Stimulated activated effector memory CD8-positive, alpha-beta T cell treated with anti-CD3 and anti-CD28 coated beads, Interleukin-12 subunit alpha, Interleukin-12 subunit beta, amount 100 ng/mL, for 72 hours (primary cell): ENCODE results near the gene RPL7A.
A peak's percentile ranks its signal among the peaks of the same experiment; 100 is the strongest.
"Not testable (repeated sequence)": the region's sequence is repeated elsewhere in the genome, so short reads cannot be mapped to it uniquely, and the experiment has no call there.

ENCODE experiments used
- ATAC-seq: fragments of 150-1000 bp; cut with Tn5 transposase; 2 replicates; pipeline ENCODE4 v1.10.0; 2021
- DNase-seq, 2 donors: peaks; one replicate each; pipeline ENCODE4 v3.0.0; 2021 to 2022; ENCODE audit warnings: low spot score in 2 of 2
- H3K27ac Mint-ChIP-seq: one replicate; pipeline ENCODE4 v1.8.0; 2022; ENCODE audit warnings: mild to moderate bottlenecking, mixed read lengths
- H3K36me3 Mint-ChIP-seq: one replicate; pipeline ENCODE4 v1.8.0; 2022; ENCODE audit warnings: mild to moderate bottlenecking, mixed read lengths
- H3K4me1 Mint-ChIP-seq: one replicate; pipeline ENCODE4 v1.8.0; 2022; ENCODE audit warnings: mixed read lengths
- H3K4me3 Mint-ChIP-seq: one replicate; pipeline ENCODE4 v1.8.0; 2022; ENCODE audit warnings: mild to moderate bottlenecking, mixed read lengths
- H3K9me3 Mint-ChIP-seq: one replicate; pipeline ENCODE4 v1.8.0; 2022; ENCODE audit warnings: mixed read lengths

RPL7A gene

GRCh38 chr9:133379153-133380086 is 31.4 kb downstream of the RPL7A start:
- ATAC-seq (no peak), DNase-seq (no peak)
- peaks cover 10% of the 10 kb centered on the region for H3K36me3 Mint-ChIP-seq
- H3K4me3 Mint-ChIP-seq, result no peak overlapping the region
- no peaks in the 10 kb centered on the region for H3K9me3 Mint-ChIP-seq
- H3K4me1 Mint-ChIP-seq, result no peaks in the 10 kb centered on the region
- H3K27ac Mint-ChIP-seq, result no peak overlapping the region

- Mint-ChIP-seq H3K4me1 (no peaks in the 10 kb centered on the region), H3K36me3 (no peaks in the 10 kb centered on the region), H3K27ac (no peak overlapping the region), H3K4me3 (no peak overlapping the region), H3K9me3 (no peaks in the 10 kb centered on the region)
- ATAC-seq (no peak), DNase-seq (no peak)
Observed at GRCh38 chr9:133380734-133381133, 32.7 kb downstream of the RPL7A start.

- H3K27ac Mint-ChIP-seq, result no peak overlapping the region
- no peaks in the 10 kb centered on the region for H3K4me1 Mint-ChIP-seq
- no peaks in the 10 kb centered on the region for H3K36me3 Mint-ChIP-seq
- DNase-seq, result no peak
- H3K4me3 Mint-ChIP-seq, result no peak overlapping the region
- ATAC-seq, result peak; percentile 20
- no peaks in the 10 kb centered on the region for H3K9me3 Mint-ChIP-seq
Observed at GRCh38 chr9:133382507-133383141, 34.6 kb downstream of the RPL7A start.

- H3K4me1 Mint-ChIP-seq, result no peaks in the 10 kb centered on the region
- H3K36me3 Mint-ChIP-seq, result no peaks in the 10 kb centered on the region
- no peaks in the 10 kb centered on the region for H3K9me3 Mint-ChIP-seq
- no peak overlapping the region for H3K27ac Mint-ChIP-seq
- no peak for ATAC-seq
- H3K4me3 Mint-ChIP-seq, result no peak overlapping the region
- DNase-seq, result no peak
Observed at GRCh38 chr9:133383438-133383837, 35.4 kb downstream of the RPL7A start.

- ATAC-seq (no peak), DNase-seq (no peak)
- Mint-ChIP-seq H3K4me3 (no peak overlapping the region), H3K9me3 (no peaks in the 10 kb centered on the region), H3K27ac (no peak overlapping the region), H3K36me3 (no peaks in the 10 kb centered on the region), H3K4me1 (no peaks in the 10 kb centered on the region)
Observed at GRCh38 chr9:133384736-133385321, 36.8 kb downstream of the RPL7A start.

GRCh38 chr9:133385452-133385851 is 37.4 kb downstream of the RPL7A start:
- H3K4me1 Mint-ChIP-seq, result no peaks in the 10 kb centered on the region
- H3K4me3 Mint-ChIP-seq, result no peak overlapping the region
- no peaks in the 10 kb centered on the region for H3K36me3 Mint-ChIP-seq
- no peaks in the 10 kb centered on the region for H3K9me3 Mint-ChIP-seq
- ATAC-seq, result no peak
- H3K27ac Mint-ChIP-seq, result no peak overlapping the region
- no peak for DNase-seq

GRCh38 chr9:133386338-133386737 is 38.3 kb downstream of the RPL7A start:
- DNase-seq, result no peak
- H3K4me1 Mint-ChIP-seq, result no peaks in the 10 kb centered on the region

GRCh38 chr9:133387680-133388079 is 39.7 kb downstream of the RPL7A start:
- ATAC-seq (no peak), DNase-seq (no peak)
- Mint-ChIP-seq H3K27ac (no peak overlapping the region), H3K4me1 (no peaks in the 10 kb centered on the region), H3K9me3 (no peaks in the 10 kb centered on the region), H3K4me3 (no peak overlapping the region), H3K36me3 (no peaks in the 10 kb centered on the region)

More at GRCh38 chr9:133386338-133386737, 38.3 kb downstream of the RPL7A start:
- ATAC-seq, result no peak
- Mint-ChIP-seq H3K9me3 (no peaks in the 10 kb centered on the region), H3K4me3 (no peak overlapping the region), H3K36me3 (no peaks in the 10 kb centered on the region), H3K27ac (no peak overlapping the region)

GRCh38 chr9:133389025-133389557 is 41.1 kb downstream of the RPL7A start:
- Mint-ChIP-seq H3K36me3 (no peaks in the 10 kb centered on the region), H3K9me3 (no peaks in the 10 kb centered on the region), H3K27ac (no peak overlapping the region), H3K4me1 (no peaks in the 10 kb centered on the region), H3K4me3 (no peak overlapping the region)
- ATAC-seq (no peak), DNase-seq (no peak)

- Mint-ChIP-seq H3K27ac (no peak overlapping the region), H3K9me3 (no peaks in the 10 kb centered on the region), H3K4me3 (no peak overlapping the region), H3K4me1 (peaks cover 2% of the 10 kb centered on the region), H3K36me3 (no peaks in the 10 kb centered on the region)
- ATAC-seq, result no peak
- DNase-seq, result no peak
Observed at GRCh38 chr9:133389562-133389961, 41.5 kb downstream of the RPL7A start.

GRCh38 chr9:133390713-133391112 is 42.7 kb downstream of the RPL7A start:
- Mint-ChIP-seq H3K36me3 (no peaks in the 10 kb centered on the region), H3K4me1 (peaks cover 5% of the 10 kb centered on the region), H3K4me3 (no peak overlapping the region), H3K9me3 (no peaks in the 10 kb centered on the region), H3K27ac (no peak overlapping the region)
- ATAC-seq (no peak), DNase-seq (no peak)

GRCh38 chr9:133391449-133391848 is 43.4 kb downstream of the RPL7A start:
- H3K27ac Mint-ChIP-seq, H3K4me1 Mint-ChIP-seq, H3K9me3 Mint-ChIP-seq, H3K36me3 Mint-ChIP-seq, ATAC-seq, DNase-seq, H3K4me3 Mint-ChIP-seq: not testable (repeated sequence)

- not testable (repeated sequence) for H3K27ac Mint-ChIP-seq, DNase-seq, H3K4me1 Mint-ChIP-seq, H3K9me3 Mint-ChIP-seq, H3K4me3 Mint-ChIP-seq, H3K36me3 Mint-ChIP-seq, ATAC-seq
Observed at GRCh38 chr9:133392308-133392707, 44.3 kb downstream of the RPL7A start.

- Mint-ChIP-seq H3K36me3 (no peaks in the 10 kb centered on the region), H3K9me3 (no peaks in the 10 kb centered on the region), H3K27ac (no peak overlapping the region), H3K4me1 (peaks cover 5% of the 10 kb centered on the region), H3K4me3 (no peak overlapping the region)
- ATAC-seq (no peak), DNase-seq (no peak)
Observed at GRCh38 chr9:133393399-133393798, 45.4 kb downstream of the RPL7A start.

GRCh38 chr9:133394687-133395271 is 46.8 kb downstream of the RPL7A start:
- no peak for ATAC-seq
- no peak overlapping the region for H3K4me3 Mint-ChIP-seq
- H3K27ac Mint-ChIP-seq, result no peak overlapping the region

More at GRCh38 chr9:133394687-133395271, 46.8 kb downstream of the RPL7A start:
- DNase-seq, result no peak
- no peaks in the 10 kb centered on the region for H3K36me3 Mint-ChIP-seq
- peaks cover 5% of the 10 kb centered on the region for H3K4me1 Mint-ChIP-seq
- no peaks in the 10 kb centered on the region for H3K9me3 Mint-ChIP-seq
